ENCODE results near the gene DLGAP4.
A peak's percentile ranks its signal among the peaks of the same experiment; 100 is the strongest.

The DLGAP4 gene

DNA sequence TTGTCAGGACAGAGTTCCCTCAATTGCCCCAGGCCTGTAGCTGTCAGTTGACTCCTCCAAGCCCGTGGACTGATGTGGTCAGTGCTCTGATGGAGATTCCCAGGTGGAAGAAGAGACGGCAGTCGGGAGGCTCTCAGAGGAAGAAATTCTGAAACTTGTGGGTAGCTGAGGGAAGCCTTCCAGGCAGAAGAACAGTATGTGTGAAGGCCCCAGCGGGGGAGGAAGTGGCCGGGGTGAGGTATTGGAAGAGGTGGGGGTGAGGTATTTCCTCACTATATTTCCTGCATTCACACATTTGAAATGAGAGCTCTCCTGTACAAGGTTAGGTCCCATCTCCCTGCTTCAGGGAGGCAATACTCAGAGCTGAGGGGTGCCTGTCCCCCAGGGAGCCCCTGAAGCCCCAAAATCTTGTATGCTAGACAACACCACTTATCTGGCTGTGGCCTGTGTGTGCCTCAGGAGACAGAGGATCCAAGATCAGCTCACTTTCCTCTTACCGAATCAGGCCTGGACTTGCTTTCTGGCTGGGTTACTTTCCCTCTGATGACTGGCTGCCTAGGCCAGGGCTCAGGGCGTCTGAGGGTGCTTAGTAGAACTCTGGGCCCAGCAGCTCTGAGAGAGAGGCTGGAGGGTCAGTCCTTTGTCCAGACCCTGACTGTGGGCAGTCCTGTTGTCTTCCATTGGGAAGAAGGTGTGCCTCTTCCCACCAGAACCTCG is 185.9 kb downstream of the DLGAP4 start:
- peaks cover 22% of the 10 kb centered on the region for H3K79me2 ChIP-seq (ENCODE audit: control insufficient read depth, low read length)
- peaks cover 3% of the 10 kb centered on the region; the same call in 1 of the 2 replicates for H4K20me1 ChIP-seq (ENCODE audit: control insufficient read depth, insufficient read depth, low read depth, low read length)
- H3K4me1 ChIP-seq (ENCODE audit: control insufficient read depth, low read length) = peaks cover 17% of the 10 kb centered on the region
- H3K27ac ChIP-seq (ENCODE audit: low read depth, low read length) = no peak overlapping the region
- no peaks in the 10 kb centered on the region for H3K27me3 ChIP-seq (ENCODE audit: control insufficient read depth, low read length)
- H3K4me2 ChIP-seq (ENCODE audit: low read length) = peak overlapping the region; percentile 31
- 0 out of 2 replicates have a peak overlapping the region, but pooled peaks have one; percentile 5 for H3K4me3 ChIP-seq (ENCODE audit: low read length)
- no peaks in the 10 kb centered on the region for H3K9me2 ChIP-seq (replicated peaks; ENCODE audit: control insufficient read depth, low read length)
- H3F3A ChIP-seq (ENCODE audit: control insufficient read depth, insufficient read depth) = no peaks in the 10 kb centered on the region
- peaks cover 9% of the 10 kb centered on the region for H3K36me3 ChIP-seq (ENCODE audit: control insufficient read depth, low read length)
- H3K9me3 ChIP-seq (ENCODE audit: control insufficient read depth, insufficient read depth, low read length) = no peaks in the 10 kb centered on the region
- TF ChIP-seq, protein P1, sequence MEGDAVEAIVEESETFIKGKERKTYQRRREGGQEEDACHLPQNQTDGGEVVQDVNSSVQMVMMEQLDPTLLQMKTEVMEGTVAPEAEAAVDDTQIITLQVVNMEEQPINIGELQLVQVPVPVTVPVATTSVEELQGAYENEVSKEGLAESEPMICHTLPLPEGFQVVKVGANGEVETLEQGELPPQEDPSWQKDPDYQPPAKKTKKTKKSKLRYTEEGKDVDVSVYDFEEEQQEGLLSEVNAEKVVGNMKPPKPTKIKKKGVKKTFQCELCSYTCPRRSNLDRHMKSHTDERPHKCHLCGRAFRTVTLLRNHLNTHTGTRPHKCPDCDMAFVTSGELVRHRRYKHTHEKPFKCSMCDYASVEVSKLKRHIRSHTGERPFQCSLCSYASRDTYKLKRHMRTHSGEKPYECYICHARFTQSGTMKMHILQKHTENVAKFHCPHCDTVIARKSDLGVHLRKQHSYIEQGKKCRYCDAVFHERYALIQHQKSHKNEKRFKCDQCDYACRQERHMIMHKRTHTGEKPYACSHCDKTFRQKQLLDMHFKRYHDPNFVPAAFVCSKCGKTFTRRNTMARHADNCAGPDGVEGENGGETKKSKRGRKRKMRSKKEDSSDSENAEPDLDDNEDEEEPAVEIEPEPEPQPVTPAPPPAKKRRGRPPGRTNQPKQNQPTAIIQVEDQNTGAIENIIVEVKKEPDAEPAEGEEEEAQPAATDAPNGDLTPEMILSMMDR (IDR thresholded peaks at IDR 0.05; ENCODE audit: low read depth, low read length, poor library complexity, severe bottlenecking) = no peak
- TF ChIP-seq EZH2phosphoT487 (IDR thresholded peaks at IDR 0.05; ENCODE audit: borderline replicate concordance, low read length) = no peak

DNA sequence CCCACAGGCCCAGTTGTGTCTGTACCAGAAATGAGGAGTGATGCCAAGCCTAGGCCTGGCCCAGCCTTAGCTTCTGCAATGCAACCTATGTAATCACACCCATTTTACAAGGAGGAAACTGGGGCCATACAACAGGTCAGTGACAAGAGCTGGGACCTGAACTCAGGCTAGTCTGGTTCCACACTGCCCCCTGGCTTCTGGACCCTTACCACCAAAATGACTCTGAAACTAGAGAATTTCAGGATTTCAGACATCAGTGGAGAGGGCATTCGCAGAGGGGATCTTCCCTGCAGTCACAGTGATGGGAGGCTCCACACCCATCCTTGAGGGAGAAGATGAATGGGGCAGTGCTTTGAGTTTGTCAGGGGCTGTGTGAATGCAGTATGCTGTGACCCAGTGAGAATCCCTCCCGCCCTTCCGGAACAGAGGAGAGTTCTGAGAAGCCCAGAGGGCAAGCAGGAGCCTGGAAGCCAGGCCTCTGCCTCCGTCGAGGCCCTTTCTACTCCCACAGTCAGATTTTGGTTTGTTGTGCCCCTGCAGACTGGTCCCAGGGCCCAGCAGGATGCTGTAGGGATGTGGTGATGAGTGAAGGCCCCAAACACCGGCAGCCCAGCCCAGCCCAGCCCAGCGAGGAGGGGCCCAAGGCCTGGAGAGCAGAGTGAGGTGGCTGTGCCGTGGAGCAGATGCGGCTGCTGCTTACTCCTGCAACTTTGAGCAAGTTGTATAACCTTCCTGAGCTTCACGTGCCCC is 187.1 kb downstream of the DLGAP4 start:
- TF ChIP-seq, protein P1 (IDR thresholded peaks at IDR 0.05; ENCODE audit: low read depth, low read length, poor library complexity, severe bottlenecking) = peak; percentile 33
- no peak for TF ChIP-seq EZH2phosphoT487 (IDR thresholded peaks at IDR 0.05; ENCODE audit: borderline replicate concordance, low read length)
- Histone ChIP-seq H3K9me2 (replicated peaks; ENCODE audit: control insufficient read depth, low read length) (no peaks in the 10 kb centered on the region), H4K20me1 (ENCODE audit: control insufficient read depth, insufficient read depth, low read depth, low read length) (no peaks in the 10 kb centered on the region), H3K36me3 (ENCODE audit: control insufficient read depth, low read length) (peaks cover 17% of the 10 kb centered on the region), H3K79me2 (ENCODE audit: control insufficient read depth, low read length) (peaks cover 21% of the 10 kb centered on the region), H3F3A (ENCODE audit: control insufficient read depth, insufficient read depth) (no peaks in the 10 kb centered on the region), H3K4me2 (ENCODE audit: low read length) (no peak overlapping the region), H3K27ac (ENCODE audit: low read depth, low read length) (no peak overlapping the region), H3K4me1 (ENCODE audit: control insufficient read depth, low read length) (peaks cover 17% of the 10 kb centered on the region), H3K27me3 (ENCODE audit: control insufficient read depth, low read length) (no peaks in the 10 kb centered on the region), H3K9me3 (ENCODE audit: control insufficient read depth, insufficient read depth, low read length) (no peaks in the 10 kb centered on the region), H3K4me3 (ENCODE audit: low read length) (no peak overlapping the region)

DNA sequence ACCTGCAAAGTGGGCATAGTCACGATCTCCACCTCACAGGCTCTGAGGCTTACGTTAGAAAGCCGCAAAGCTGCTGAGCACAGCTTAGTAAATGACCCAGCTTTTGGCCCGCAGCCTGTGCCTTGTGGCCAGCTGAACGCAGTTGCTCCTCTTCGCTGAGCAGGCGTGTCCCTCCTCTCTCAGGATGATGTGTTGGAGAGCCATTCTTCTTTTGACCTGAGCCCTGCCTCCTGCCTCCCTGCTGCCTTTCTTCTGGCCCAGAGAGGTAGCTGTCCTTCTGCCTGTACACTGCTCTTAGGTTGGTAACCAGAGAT is 187.6 kb downstream of the DLGAP4 start:
- Histone ChIP-seq H3K4me1 (ENCODE audit: control insufficient read depth, low read length) (peaks cover 17% of the 10 kb centered on the region), H3K9me2 (replicated peaks; ENCODE audit: control insufficient read depth, low read length) (no peaks in the 10 kb centered on the region), H3K9me3 (ENCODE audit: control insufficient read depth, insufficient read depth, low read length) (no peaks in the 10 kb centered on the region), H3K27ac (ENCODE audit: low read depth, low read length) (no peak overlapping the region), H3K4me3 (ENCODE audit: low read length) (no peak overlapping the region), H3K4me2 (ENCODE audit: low read length) (no peak overlapping the region), H4K20me1 (ENCODE audit: control insufficient read depth, insufficient read depth, low read depth, low read length) (no peaks in the 10 kb centered on the region), H3F3A (ENCODE audit: control insufficient read depth, insufficient read depth) (no peaks in the 10 kb centered on the region), H3K36me3 (ENCODE audit: control insufficient read depth, low read length) (peaks cover 17% of the 10 kb centered on the region), H3K27me3 (ENCODE audit: control insufficient read depth, low read length) (no peaks in the 10 kb centered on the region), H3K79me2 (ENCODE audit: control insufficient read depth, low read length) (peaks cover 21% of the 10 kb centered on the region)
- TF ChIP-seq EZH2phosphoT487 (IDR thresholded peaks at IDR 0.05; ENCODE audit: borderline replicate concordance, low read length) = no peak
- TF ChIP-seq, protein P1 (IDR thresholded peaks at IDR 0.05; ENCODE audit: low read depth, low read length, poor library complexity, severe bottlenecking) = no peak

Measured in DOHH2 (cell line).